HepG2 (cell line): ENCODE measurements around the gene GPR31. TPM values are rescaled to one million over a fixed set of nuclear protein-coding genes. Genes with fewer than 3 reads are reported as not detected.

Experiments used
- ATF7-NPFF ChIP-seq: sonication (generic); formaldehyde crosslinking; IDR thresholded peaks from 2 replicates; pipeline ENCODE4 v1.8.1; 2023; ENCODE audit warnings: mild to moderate bottlenecking, low read depth, missing genetic modification reagents, moderate library complexity
- CENPBD1 ChIP-seq: sonication (generic); formaldehyde crosslinking; IDR thresholded peaks from 2 replicates; pipeline ENCODE4 v1.8.0; 2022; ENCODE audit warnings: missing genetic modification reagents, low read depth, mild to moderate bottlenecking, borderline replicate concordance
- DR1 ChIP-seq: sonication (generic); formaldehyde crosslinking; IDR thresholded peaks from 2 replicates; pipeline ENCODE4 v1.8.0; 2021; ENCODE audit warnings: mild to moderate bottlenecking, missing genetic modification reagents, inconsistent platforms
- FOXP1 ChIP-seq, 2 experiments: fragments of 450-650 bp in 1 of 2; IDR thresholded peaks; 2 replicates each; pipeline ENCODE4 v1.6.1; 2017 to 2018; ENCODE audit warnings: antibody characterized with exemption in 1 of 2
- GATAD2A ChIP-seq: IDR thresholded peaks from 2 replicates; pipeline ENCODE4 v1.6.1; 2016
- LBX2 ChIP-seq: sonication (generic); formaldehyde crosslinking; IDR thresholded peaks from 2 replicates; pipeline ENCODE4 v1.5.0; 2020; ENCODE audit warnings: missing genetic modification reagents, mild to moderate bottlenecking, borderline replicate concordance
- MIXL1 ChIP-seq: IDR thresholded peaks from 2 replicates; pipeline ENCODE4 v1.6.1; 2016
- MXD1 ChIP-seq: sonication (generic); formaldehyde crosslinking; IDR thresholded peaks from 2 replicates; pipeline ENCODE4 v1.4.0; 2020; ENCODE audit warnings: mild to moderate bottlenecking, missing genetic modification reagents
- RAD51 ChIP-seq: fragments of 450-650 bp; IDR thresholded peaks from 2 replicates; pipeline ENCODE4 v1.6.1; 2016; ENCODE audit warnings: borderline replicate concordance
- REPIN1 ChIP-seq: sonication (generic); formaldehyde crosslinking; IDR thresholded peaks from 2 replicates; pipeline ENCODE4 v1.8.0; 2022; ENCODE audit warnings: missing genetic modification reagents, low read depth, mild to moderate bottlenecking, borderline replicate concordance
- TEF ChIP-seq: sonication (generic); formaldehyde crosslinking; IDR thresholded peaks from 2 replicates; pipeline ENCODE4 v1.5.0; 2020; ENCODE audit warnings: missing genetic modification reagents
- WIZ ChIP-seq: sonication (generic); formaldehyde crosslinking; IDR thresholded peaks from 2 replicates; pipeline ENCODE4 v1.5.1; 2020; ENCODE audit warnings: mild to moderate bottlenecking, missing genetic modification reagents
- ZBTB7B ChIP-seq: sonication (generic); formaldehyde crosslinking; IDR thresholded peaks from 2 replicates; pipeline ENCODE4 v1.4.0; 2020; ENCODE audit warnings: missing genetic modification reagents
- ZNF207 ChIP-seq: fragments of 450-650 bp; IDR thresholded peaks from 2 replicates; pipeline ENCODE4 v1.6.1; 2016; ENCODE audit warnings: antibody characterized with exemption, borderline replicate concordance
- ZNF274 ChIP-seq: sonication (generic); formaldehyde crosslinking; IDR thresholded peaks from 2 replicates; pipeline ENCODE4 v1.5.1; 2020; ENCODE audit warnings: mild to moderate bottlenecking, missing genetic modification reagents
- ZNF550 ChIP-seq: sonication (generic); formaldehyde crosslinking; IDR thresholded peaks from 2 replicates; pipeline ENCODE4 v1.4.0; 2020; ENCODE audit warnings: mild to moderate bottlenecking, missing genetic modification reagents, borderline replicate concordance
- ZNF580 ChIP-seq: IDR thresholded peaks from 2 replicates; pipeline ENCODE4 v1.6.1; 2016; ENCODE audit warnings: low read depth, borderline replicate concordance
- ZNF619 ChIP-seq: sonication (generic); formaldehyde crosslinking; IDR thresholded peaks from 2 replicates; pipeline ENCODE4 v1.4.0; 2020; ENCODE audit warnings: mild to moderate bottlenecking, missing genetic modification reagents
- ZNF788 ChIP-seq: sonication (generic); formaldehyde crosslinking; IDR thresholded peaks from 2 replicates; pipeline ENCODE4 v1.5.0; 2020; ENCODE audit warnings: mild to moderate bottlenecking, missing genetic modification reagents, borderline replicate concordance
- ZNF839 ChIP-seq: sonication (generic); formaldehyde crosslinking; IDR thresholded peaks from 2 replicates; pipeline ENCODE4 v1.4.0; 2020; ENCODE audit warnings: missing genetic modification reagents, mild to moderate bottlenecking, borderline replicate concordance
- ZNF841 ChIP-seq: sonication (generic); formaldehyde crosslinking; IDR thresholded peaks from 2 replicates; pipeline ENCODE4 v1.8.1; 2023; ENCODE audit warnings: missing genetic modification reagents, borderline replicate concordance
- polyA plus RNA-seq, 8 experiments: library from polyadenylated mRNA; depleted of rRNA in 3 of 8; stranded (reverse) in 7 of 8; unstranded in 1 of 8; fragments of >200 nt; fragmentation: Illumina TruSeq in 4 of 8; extraction: Trizol in 4 of 8; gene quantifications; 2 replicates each; pipeline versions ENCODE4 v1.2.1 to v1.2.3, GENCODE V29; 2011 to 2016; ENCODE audit warnings: low read depth in 4 of 8, missing spikeins in 1 of 8, mixed read lengths in 1 of 8; ENCODE audit not compliant: insufficient read depth in 1 of 8
- total RNA-seq, 5 experiments: library from RNA; depleted of rRNA; stranded (reverse); fragments of >200 nt; fragmentation: Illumina TruSeq; extraction: Trizol; gene quantifications; 2 replicates each; pipeline ENCODE4 v1.2.3, GENCODE V29; 2016; ENCODE audit warnings: low read depth in 1 of 5

GPR31 gene
- total and polyA plus RNA-seq, 2 of the 13 experiments (the other 11 are each of a cell fraction or from before 2014, with no cell fraction given): not detected

- TF ChIP-seq TEF (no peak), RAD51 (no peak), FOXP1 (IDR thresholded peaks at IDR 0.05) (no peak), FOXP1 (CRISPR knock-in tag; IDR thresholded peaks at IDR 0.05) (peak; percentile 88), ZNF207 (no peak), DR1 (no peak), ZNF274 (CRISPR knock-in tag) (no peak), ZNF839 (CRISPR knock-in tag) (no peak), MXD1 (CRISPR knock-in tag) (no peak), CENPBD1 (CRISPR knock-in tag) (no peak), ZNF788 (no peak), ZBTB7B (CRISPR knock-in tag) (peak; percentile 27; the same call in 1 of the 2 replicates), ATF7-NPFF (CRISPR knock-in tag) (0 out of 2 replicates have a peak, but pooled peaks have one; percentile 32), LBX2 (CRISPR knock-in tag) (no peak), MIXL1 (CRISPR knock-in tag) (peak; percentile 91; the same call in 1 of the 2 replicates), GATAD2A (peak; percentile 98), REPIN1 (no peak; the same call in 1 of the 2 replicates), ZNF580 (CRISPR knock-in tag) (no peak; the same call in 1 of the 2 replicates), ZNF841 (CRISPR knock-in tag) (no peak), ZNF619 (CRISPR knock-in tag) (no peak), WIZ (CRISPR knock-in tag) (peak; percentile 13; the same call in 1 of the 2 replicates), ZNF550 (no peak)
Measured at GRCh38 chr6:167122827-167123657, 34.7 kb downstream of the GPR31 start, which contains the start of gene CCR6 (continued).
